Thoracic aorta (tissue), 2 donors: ENCODE measurements around the gene CPSF7. TPM values are rescaled to one million over a fixed set of nuclear protein-coding genes. Genes with fewer than 3 reads are reported as not detected.

Experiments
- ATAC-seq: fragments of 150-250 bp; one replicate; pipeline ENCODE4 v1.8.0; 2017; ENCODE audit warnings: low read depth; ENCODE audit not compliant: insufficient number of reproducible peaks, low FRiP score
- DNase-seq: peaks from one replicate; pipeline ENCODE4 v3.0.0-alpha.2; 2020; ENCODE audit warnings: low spot score
- H3K27ac ChIP-seq, 2 donors: fragments of 200-600 bp; sonication (generic); 1 replicate in 1 of 2; 2 replicates in 1 of 2; pipeline ENCODE4 v1.5.1; 2016; ENCODE audit warnings: mild to moderate bottlenecking in 2 of 2, moderate library complexity in 2 of 2
- H3K27me3 ChIP-seq: fragments of 200-600 bp; sonication (generic); replicated peaks from 2 replicates; pipeline ENCODE4 v1.6.0; 2016; ENCODE audit warnings: mild to moderate bottlenecking; ENCODE audit not compliant: insufficient read depth
- H3K36me3 ChIP-seq: fragments of 200-600 bp; sonication (generic); one replicate; pipeline ENCODE4 v1.5.1; 2016
- H3K4me1 ChIP-seq, 2 donors: fragments of 200-600 bp; sonication (generic); 1 replicate in 1 of 2; 2 replicates in 1 of 2; pipeline versions ENCODE4 v1.5.1 to v1.6.0; 2016; ENCODE audit warnings: low read depth in 2 of 2, mild to moderate bottlenecking in 1 of 2; ENCODE audit not compliant: control insufficient read depth in 1 of 2
- H3K4me3 ChIP-seq: fragments of 200-600 bp; sonication (generic); 2 replicates; pipeline ENCODE4 v1.5.1; 2016; ENCODE audit warnings: mild to moderate bottlenecking
- H3K9me3 ChIP-seq: fragments of 200-600 bp; sonication (generic); 2 replicates; pipeline ENCODE4 v1.5.1; 2016
- total RNA-seq, 2 donors: library from RNA; depleted of rRNA; stranded (reverse); fragments of >200 nt; gene quantifications; one replicate each; pipeline versions ENCODE4 v1.1.0 to v1.2.3, GENCODE V29; 2016
- TF ChIP-seq, protein P1 (sequence below): fragments of 200-600 bp; sonication (generic); IDR thresholded peaks from one replicate; pipeline ENCODE4 v1.5.1; 2019; ENCODE audit warnings: antibody characterized with exemption

The CPSF7 gene
- total RNA-seq, 2 donors from 2014 or later: 54.3 to 69.7 TPM

DNA sequence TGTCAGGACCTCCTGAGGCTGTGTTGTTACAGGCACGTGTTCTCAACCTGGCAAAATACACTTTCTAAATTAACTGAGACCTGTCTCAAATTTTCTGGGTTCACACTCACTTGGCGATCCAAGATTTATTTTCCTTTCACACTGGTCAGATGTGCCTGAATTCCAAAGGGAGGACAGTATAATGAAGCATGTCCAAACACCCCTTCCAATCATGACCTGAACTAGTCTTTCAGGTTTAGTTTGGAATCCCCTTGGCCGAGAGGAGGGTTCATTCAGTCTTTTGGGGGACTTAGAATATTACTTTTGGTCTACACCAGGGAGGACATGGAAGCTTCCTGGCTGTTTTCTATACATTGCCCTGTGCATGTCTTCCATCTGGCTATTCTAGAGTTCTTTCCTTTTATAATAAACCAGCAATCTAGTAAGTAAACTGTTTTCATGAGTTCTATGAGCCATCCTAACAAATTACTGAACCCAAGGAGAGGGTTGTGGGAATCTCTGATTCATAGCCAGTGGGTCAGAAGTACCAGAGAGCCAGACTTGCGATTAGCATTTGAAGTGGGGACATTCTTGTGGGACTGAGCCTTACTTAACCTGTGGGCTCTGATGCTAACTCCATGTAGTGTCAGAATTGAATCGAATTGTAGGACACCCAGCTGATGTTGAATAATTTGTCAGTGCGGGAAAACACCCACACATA, 52.2 kb downstream of the CPSF7 start:
- Histone ChIP-seq H3K4me1 (peaks cover 10 to 16% of the 10 kb centered on the region in 2 donors), H3K36me3 (peaks cover 4% of the 10 kb centered on the region), H3K4me3 (no peak overlapping the region), H3K27me3 (no peaks in the 10 kb centered on the region), H3K27ac (peak overlapping the region in 1 of 2 donors; percentile 88), H3K9me3 (no peaks in the 10 kb centered on the region)
- TF ChIP-seq, protein P1, sequence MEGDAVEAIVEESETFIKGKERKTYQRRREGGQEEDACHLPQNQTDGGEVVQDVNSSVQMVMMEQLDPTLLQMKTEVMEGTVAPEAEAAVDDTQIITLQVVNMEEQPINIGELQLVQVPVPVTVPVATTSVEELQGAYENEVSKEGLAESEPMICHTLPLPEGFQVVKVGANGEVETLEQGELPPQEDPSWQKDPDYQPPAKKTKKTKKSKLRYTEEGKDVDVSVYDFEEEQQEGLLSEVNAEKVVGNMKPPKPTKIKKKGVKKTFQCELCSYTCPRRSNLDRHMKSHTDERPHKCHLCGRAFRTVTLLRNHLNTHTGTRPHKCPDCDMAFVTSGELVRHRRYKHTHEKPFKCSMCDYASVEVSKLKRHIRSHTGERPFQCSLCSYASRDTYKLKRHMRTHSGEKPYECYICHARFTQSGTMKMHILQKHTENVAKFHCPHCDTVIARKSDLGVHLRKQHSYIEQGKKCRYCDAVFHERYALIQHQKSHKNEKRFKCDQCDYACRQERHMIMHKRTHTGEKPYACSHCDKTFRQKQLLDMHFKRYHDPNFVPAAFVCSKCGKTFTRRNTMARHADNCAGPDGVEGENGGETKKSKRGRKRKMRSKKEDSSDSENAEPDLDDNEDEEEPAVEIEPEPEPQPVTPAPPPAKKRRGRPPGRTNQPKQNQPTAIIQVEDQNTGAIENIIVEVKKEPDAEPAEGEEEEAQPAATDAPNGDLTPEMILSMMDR: no peak
- DNase-seq: no peak
- ATAC-seq: no peak

DNA sequence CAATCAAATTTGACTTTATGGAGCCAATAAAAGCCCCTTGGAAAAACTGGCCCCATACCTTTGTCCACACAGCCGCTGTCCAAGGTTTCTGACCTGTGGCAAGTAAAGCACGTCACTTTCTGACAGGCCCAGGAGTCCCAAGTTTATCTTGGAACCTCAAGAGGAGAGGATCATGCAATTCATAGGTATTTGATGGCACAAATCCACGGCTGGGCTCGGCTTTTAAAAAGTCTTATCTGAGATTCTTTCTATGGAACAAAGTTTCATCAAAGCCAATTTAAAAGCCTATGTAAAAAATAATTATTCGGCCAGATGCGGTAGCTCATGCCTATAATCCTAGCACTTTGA, 54.0 kb downstream of the CPSF7 start:
- peaks cover 4% of the 10 kb centered on the region for H3K36me3 ChIP-seq
- DNase-seq (no peak), ATAC-seq (no peak)
- TF ChIP-seq, protein P1: no peak
- H3K4me3 ChIP-seq: no peak overlapping the region
- no peaks in the 10 kb centered on the region for H3K27me3 ChIP-seq
- H3K4me1 ChIP-seq: peaks cover 10 to 16% of the 10 kb centered on the region in 2 donors
- H3K27ac ChIP-seq: peak overlapping the region in 1 of 2 donors; percentile 5
- H3K9me3 ChIP-seq: no peaks in the 10 kb centered on the region

DNA sequence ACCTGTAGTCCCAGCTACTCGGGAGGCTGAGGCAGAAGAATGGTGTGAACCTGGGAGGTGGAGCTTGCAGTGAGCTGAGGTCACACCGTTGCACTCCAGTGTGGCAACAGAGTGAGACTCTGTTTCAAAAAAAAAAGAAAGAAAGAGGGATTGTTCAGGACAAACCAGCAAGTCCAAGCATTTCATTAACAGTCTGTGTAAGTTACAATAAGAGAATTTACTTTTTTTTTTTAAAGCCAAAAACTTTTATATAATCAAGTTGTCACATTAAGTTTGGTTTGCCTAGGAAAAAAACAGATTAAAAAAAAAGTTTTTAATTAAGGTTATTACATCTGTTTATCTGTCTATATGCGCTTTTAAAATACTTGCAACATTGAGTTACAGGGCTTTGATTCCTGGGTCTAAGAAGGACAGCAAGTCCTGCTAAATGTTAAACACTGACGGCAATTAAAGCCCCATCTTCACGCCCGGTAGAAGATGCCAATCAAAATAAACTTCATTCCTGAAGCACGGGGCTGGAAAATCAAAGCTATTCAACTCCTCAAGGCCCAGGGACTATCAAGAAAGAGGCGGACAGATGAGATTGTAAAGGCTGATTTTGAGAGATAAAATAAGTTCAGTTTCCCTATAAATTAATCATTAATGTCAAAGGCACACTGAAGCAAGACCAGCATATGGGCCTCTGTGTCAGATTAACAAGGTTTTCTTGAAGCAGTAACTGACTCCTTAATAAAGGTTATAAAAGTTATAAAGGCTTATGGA, 56.9 kb downstream of the CPSF7 start:
- ATAC-seq: no peak
- Histone ChIP-seq H3K4me1 (no peaks in the 10 kb centered on the region), H3K36me3 (peaks cover 6% of the 10 kb centered on the region)

DNA sequence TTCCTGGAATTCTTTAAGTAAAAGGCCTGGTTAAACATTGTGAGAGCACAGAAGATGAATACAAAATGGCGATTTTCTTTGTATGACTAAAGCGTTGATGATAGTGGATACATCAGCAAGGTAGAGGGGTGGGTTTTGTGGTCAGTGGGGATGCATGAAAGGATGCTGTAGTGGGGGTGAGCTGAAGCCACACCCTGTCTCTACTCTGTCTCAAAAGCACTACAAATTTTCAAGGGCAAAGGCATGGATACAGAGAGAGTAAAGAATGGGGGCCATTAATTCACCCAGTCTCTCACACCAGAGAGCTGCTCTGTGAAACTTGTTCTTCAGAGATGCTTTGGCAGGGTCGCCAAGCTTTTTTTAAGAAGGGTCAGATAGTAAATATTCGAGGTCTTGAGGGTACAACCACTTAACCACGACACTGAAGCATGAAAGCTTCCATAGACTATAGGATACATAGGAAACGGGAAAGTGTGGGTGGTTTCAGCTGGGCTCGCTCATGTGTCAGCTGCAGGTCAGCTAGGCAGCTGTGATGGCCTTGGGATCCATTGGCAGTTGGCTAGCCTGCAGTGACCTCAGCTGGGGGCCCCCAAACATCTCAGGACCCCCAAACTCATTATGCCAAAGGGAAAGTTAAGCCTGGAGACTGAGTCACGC, 59.3 kb downstream of the CPSF7 start:
- ATAC-seq (no peak), DNase-seq (no peak)
- TF ChIP-seq, protein P1: no peak
- H3K36me3 ChIP-seq: peaks cover 24% of the 10 kb centered on the region
- H3K27me3 ChIP-seq: no peaks in the 10 kb centered on the region
- H3K4me3 ChIP-seq: no peak overlapping the region
- H3K27ac ChIP-seq: peak overlapping the region in 1 of 2 donors; percentile 11
- H3K9me3 ChIP-seq: no peaks in the 10 kb centered on the region
- no peaks in the 10 kb centered on the region for H3K4me1 ChIP-seq

More for the DNA sequence above, 56.9 kb downstream of the CPSF7 start:
- no peaks in the 10 kb centered on the region for H3K27me3 ChIP-seq
- no peaks in the 10 kb centered on the region for H3K9me3 ChIP-seq
- no peak overlapping the region for H3K27ac ChIP-seq
- H3K4me3 ChIP-seq: no peak overlapping the region
- DNase-seq: no peak
- TF ChIP-seq, protein P1: no peak
